Esophagus muscularis mucosa (tissue), 3 donors: ENCODE results near the gene KLF7.

Experiments used
- POLR2AphosphoS5 ChIP-seq, 2 donors: sonication (generic); formaldehyde crosslinking; IDR thresholded peaks; one replicate each; pipeline ENCODE4 v1.6.1; 2017; ENCODE audit warnings: antibody characterized with exemption in 2 of 2
- TF ChIP-seq, protein P1 (sequence below), 3 experiments: fragments of 200-600 bp in 2 of 3; fragments of 450-650 bp in 1 of 3; sonication (generic) in 2 of 3; IDR thresholded peaks; one replicate each; pipeline ENCODE4 v1.5.1; 2017 to 2019; ENCODE audit warnings: antibody characterized with exemption in 3 of 3, mild to moderate bottlenecking in 2 of 3, moderate library complexity in 1 of 3

DNA sequence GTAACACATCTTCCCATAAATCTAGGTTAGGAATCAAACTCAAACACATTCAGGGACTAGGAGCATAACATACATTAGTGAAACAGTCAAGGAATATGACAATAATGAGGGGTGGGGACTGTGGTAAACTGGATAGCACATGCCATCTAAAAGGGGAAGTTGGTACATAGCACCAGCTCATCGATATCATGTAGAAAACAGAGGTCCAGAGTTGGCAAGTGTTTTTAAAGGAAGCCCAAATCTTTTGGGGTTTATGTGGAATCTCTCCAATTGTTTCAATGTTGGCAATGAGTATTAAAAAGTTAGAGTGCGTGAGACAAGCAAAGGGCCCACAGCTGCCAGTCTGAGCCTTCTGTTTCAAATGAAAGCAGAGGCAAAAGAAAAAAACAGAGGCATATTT is 24.4 kb downstream of the KLF7 start:
- TF ChIP-seq, protein P1, sequence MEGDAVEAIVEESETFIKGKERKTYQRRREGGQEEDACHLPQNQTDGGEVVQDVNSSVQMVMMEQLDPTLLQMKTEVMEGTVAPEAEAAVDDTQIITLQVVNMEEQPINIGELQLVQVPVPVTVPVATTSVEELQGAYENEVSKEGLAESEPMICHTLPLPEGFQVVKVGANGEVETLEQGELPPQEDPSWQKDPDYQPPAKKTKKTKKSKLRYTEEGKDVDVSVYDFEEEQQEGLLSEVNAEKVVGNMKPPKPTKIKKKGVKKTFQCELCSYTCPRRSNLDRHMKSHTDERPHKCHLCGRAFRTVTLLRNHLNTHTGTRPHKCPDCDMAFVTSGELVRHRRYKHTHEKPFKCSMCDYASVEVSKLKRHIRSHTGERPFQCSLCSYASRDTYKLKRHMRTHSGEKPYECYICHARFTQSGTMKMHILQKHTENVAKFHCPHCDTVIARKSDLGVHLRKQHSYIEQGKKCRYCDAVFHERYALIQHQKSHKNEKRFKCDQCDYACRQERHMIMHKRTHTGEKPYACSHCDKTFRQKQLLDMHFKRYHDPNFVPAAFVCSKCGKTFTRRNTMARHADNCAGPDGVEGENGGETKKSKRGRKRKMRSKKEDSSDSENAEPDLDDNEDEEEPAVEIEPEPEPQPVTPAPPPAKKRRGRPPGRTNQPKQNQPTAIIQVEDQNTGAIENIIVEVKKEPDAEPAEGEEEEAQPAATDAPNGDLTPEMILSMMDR (IDR thresholded peaks at IDR 0.05), result no peak
- TF ChIP-seq POLR2AphosphoS5 (IDR thresholded peaks at IDR 0.05), result no peak
